ENCODE measurements around the gene LIPC.

Gene LIPC

GRCh38 chr15:58541410-58542087 is 109.8 kb downstream of the LIPC start:
- Histone ChIP-seq H3K9me3 (ENCODE audit: severe bottlenecking) (no peaks in the 10 kb centered on the region), H3K27me3 (ENCODE audit: insufficient read depth, low read depth, severe bottlenecking) (no peaks in the 10 kb centered on the region), H3K36me3 (no peaks in the 10 kb centered on the region), H3K27ac (no peak overlapping the region), H3K4me3 (ENCODE audit: low read depth, low read length) (no peak overlapping the region)
- no peak for TF ChIP-seq CTCF (IDR thresholded peaks at IDR 0.05; ENCODE audit: low read depth, low read length)
- no peak for DNase-seq

GRCh38 chr15:58543664-58544335 is 112.0 kb downstream of the LIPC start:
- Histone ChIP-seq H3K4me3 (ENCODE audit: low read depth, low read length) (no peak overlapping the region), H3K36me3 (no peaks in the 10 kb centered on the region), H3K9me3 (ENCODE audit: severe bottlenecking) (no peaks in the 10 kb centered on the region), H3K27me3 (ENCODE audit: insufficient read depth, low read depth, severe bottlenecking) (no peaks in the 10 kb centered on the region), H3K27ac (no peak overlapping the region)
- DNase-seq: no peak
- no peak for TF ChIP-seq CTCF (IDR thresholded peaks at IDR 0.05; ENCODE audit: low read depth, low read length)

GRCh38 chr15:58544756-58545155 is 113.0 kb downstream of the LIPC start:
- no peaks in the 10 kb centered on the region for H3K27me3 ChIP-seq (ENCODE audit: insufficient read depth, low read depth, severe bottlenecking)
- no peak overlapping the region for H3K4me3 ChIP-seq (ENCODE audit: low read depth, low read length)
- H3K9me3 ChIP-seq (ENCODE audit: severe bottlenecking): no peaks in the 10 kb centered on the region
- DNase-seq: no peak
- no peaks in the 10 kb centered on the region for H3K36me3 ChIP-seq
- TF ChIP-seq CTCF (IDR thresholded peaks at IDR 0.05; ENCODE audit: low read depth, low read length): no peak
- no peak overlapping the region for H3K27ac ChIP-seq

GRCh38 chr15:58545307-58546065 is 113.7 kb downstream of the LIPC start:
- 0 out of 2 replicates have a peak overlapping the region, but pooled peaks have one; percentile 13 for H3K27ac ChIP-seq
- no peak for DNase-seq
- H3K36me3 ChIP-seq: no peaks in the 10 kb centered on the region
- H3K4me3 ChIP-seq (ENCODE audit: low read depth, low read length): no peak overlapping the region
- no peaks in the 10 kb centered on the region for H3K27me3 ChIP-seq (ENCODE audit: insufficient read depth, low read depth, severe bottlenecking)
- no peak for TF ChIP-seq CTCF (IDR thresholded peaks at IDR 0.05; ENCODE audit: low read depth, low read length)
- H3K9me3 ChIP-seq (ENCODE audit: severe bottlenecking): no peaks in the 10 kb centered on the region

GRCh38 chr15:58546066-58546591 is 114.3 kb downstream of the LIPC start:
- no peak for DNase-seq
- no peaks in the 10 kb centered on the region for H3K9me3 ChIP-seq (ENCODE audit: severe bottlenecking)
- TF ChIP-seq CTCF (IDR thresholded peaks at IDR 0.05; ENCODE audit: low read depth, low read length): no peak
- no peak overlapping the region for H3K4me3 ChIP-seq (ENCODE audit: low read depth, low read length)
- H3K27ac ChIP-seq: no peak overlapping the region
- no peaks in the 10 kb centered on the region for H3K27me3 ChIP-seq (ENCODE audit: insufficient read depth, low read depth, severe bottlenecking)
- H3K36me3 ChIP-seq: no peaks in the 10 kb centered on the region

All from WERI-Rb-1 (cell line).